K562 (cell line): ENCODE results near the gene SLC25A33. TPM values are rescaled to one million over a fixed set of nuclear protein-coding genes. Genes with fewer than 3 reads are reported as not detected.
A peak's percentile ranks its signal among the peaks of the same experiment; 100 is the strongest.

ENCODE experiments used
- ARID1B ChIP-seq: fragments of 450-650 bp; IDR thresholded peaks from 2 replicates; pipeline ENCODE4 v1.6.1; 2016; ENCODE audit warnings: antibody characterized with exemption, mild to moderate bottlenecking, inconsistent platforms
- C11orf30 ChIP-seq: fragments of 450-650 bp; IDR thresholded peaks from 2 replicates; pipeline ENCODE4 v1.6.1; 2016; ENCODE audit warnings: low read depth, mild to moderate bottlenecking
- CREB1 ChIP-seq, 2 experiments: sonication (generic) in 1 of 2; formaldehyde crosslinking in 1 of 2; IDR thresholded peaks; 2 replicates each; pipeline versions ENCODE4 v1.6.1 to v1.8.0; 2012 to 2022; ENCODE audit warnings: inconsistent platforms in 1 of 2, mild to moderate bottlenecking in 1 of 2, missing genetic modification reagents in 1 of 2, moderate library complexity in 1 of 2
- HMGN3 ChIP-seq: IDR thresholded peaks from 2 replicates; pipeline ENCODE4 v1.6.1; 2011; ENCODE audit warnings: borderline replicate concordance, low read depth, mild to moderate bottlenecking, mixed read lengths, low read length; ENCODE audit not compliant: insufficient read length; ENCODE audit errors: extremely low read depth
- MEF2D ChIP-seq: conservative IDR thresholded peaks from 2 replicates; pipeline ENCODE4 v1.6.1; 2016; ENCODE audit warnings: low read depth, missing genetic modification characterization, missing compliant biosample characterization
- NCOA1 ChIP-seq: fragments of 450-650 bp; IDR thresholded peaks from 2 replicates; pipeline ENCODE4 v1.6.1; 2016; ENCODE audit warnings: low read depth
- NONO ChIP-seq, 2 experiments: fragments of 200-400 bp in 1 of 2; fragments of 450-650 bp in 1 of 2; formaldehyde crosslinking in 1 of 2; IDR thresholded peaks; 2 replicates each; pipeline ENCODE4 v1.6.1; 2017; ENCODE audit warnings: low read depth in 2 of 2, mild to moderate bottlenecking in 2 of 2, moderate library complexity in 2 of 2, low read length in 1 of 2
- PRPF4 ChIP-seq: fragments of 200-400 bp; formaldehyde crosslinking; IDR thresholded peaks from one replicate; pipeline ENCODE4 v1.6.1; 2017; ENCODE audit warnings: low read length, low read depth, mild to moderate bottlenecking; ENCODE audit not compliant: insufficient read depth, poor library complexity, severe bottlenecking
- RBBP5 ChIP-seq: fragments of 200-600 bp; sonication (generic); IDR thresholded peaks from 2 replicates; pipeline ENCODE4 v1.6.1; 2012; ENCODE audit warnings: borderline replicate concordance, mild to moderate bottlenecking, low read length, control low read depth, inconsistent platforms; ENCODE audit not compliant: insufficient read depth, poor library complexity, severe bottlenecking
- RHOXF2B ChIP-seq: fragments of 250-450 bp; sonication (Bioruptor Pico); conservative IDR thresholded peaks from 2 replicates; pipeline ENCODE4 v1.5.1; 2021
- SMARCB1 ChIP-seq: IDR thresholded peaks from 2 replicates; pipeline ENCODE4 v1.6.1; 2011; ENCODE audit warnings: improper control_type of control experiment, low read depth; ENCODE audit not compliant: insufficient read length
- TCF3 ChIP-seq: sonication (generic); formaldehyde crosslinking; IDR thresholded peaks from 2 replicates; pipeline ENCODE4 v1.4.0; 2020; ENCODE audit warnings: mild to moderate bottlenecking, missing genetic modification reagents
- TCF7 ChIP-seq: sonication (generic); IDR thresholded peaks from 2 replicates; pipeline ENCODE4 v1.6.1; 2016; ENCODE audit warnings: antibody characterized with exemption, borderline replicate concordance
- U2AF2 ChIP-seq: fragments of 200-400 bp; formaldehyde crosslinking; optimal IDR thresholded peaks from 2 replicates; pipeline ENCODE3; 2017; ENCODE audit warnings: low read depth, mild to moderate bottlenecking, low read length
- ZEB2 ChIP-seq: fragments of 450-650 bp; IDR thresholded peaks from 2 replicates; pipeline ENCODE4 v1.6.1; 2016
- ZNF274 ChIP-seq: IDR thresholded peaks from 2 replicates; pipeline ENCODE4 v1.6.1; 2011; ENCODE audit warnings: low read depth, mild to moderate bottlenecking, low read length, moderate library complexity, borderline replicate concordance
- polyA plus RNA-seq, 8 experiments: library from polyadenylated mRNA; depleted of rRNA in 4 of 8; stranded (reverse) in 5 of 8; unstranded in 3 of 8; fragments of >200 nt; fragmentation: Nextera tagmentation in 2 of 8; fragmentation: Illumina TruSeq in 1 of 8; extraction: Ambion mirVana in 2 of 8; extraction: Trizol in 1 of 8; gene quantifications; 2 replicates each; pipeline versions ENCODE4 v1.2.1 to v1.2.3, GENCODE V29; 2011 to 2014; ENCODE audit warnings: inconsistent platforms in 1 of 8, missing spikeins in 1 of 8
- total RNA-seq, 7 experiments: library from RNA; depleted of rRNA in 6 of 7; stranded (reverse); fragments of >200 nt in 6 of 7; fragmentation: Illumina TruSeq in 2 of 7; extraction: Trizol in 2 of 7; gene quantifications; 2 replicates each; pipeline versions ENCODE4 v1.2.1 to v1.2.3, GENCODE V29; 2011 to 2021; ENCODE audit warnings: low replicate concordance in 1 of 7
- TF ChIP-seq, protein P1 (sequence below): fragments of 200-400 bp; formaldehyde crosslinking; IDR thresholded peaks from 2 replicates; pipeline ENCODE4 v1.6.1; 2017; ENCODE audit warnings: mild to moderate bottlenecking, low read depth, low read length, moderate library complexity
- TF ChIP-seq, protein P2 (sequence below): sonication (generic); formaldehyde crosslinking; IDR thresholded peaks from 2 replicates; pipeline ENCODE4 v1.8.1; 2023; ENCODE audit warnings: mild to moderate bottlenecking, missing genetic modification reagents, moderate library complexity
- TF ChIP-seq, protein P3 (sequence below): sonication (generic); formaldehyde crosslinking; IDR thresholded peaks from 2 replicates; pipeline ENCODE4 v1.8.1; 2023; ENCODE audit warnings: mild to moderate bottlenecking, missing genetic modification reagents
- TF ChIP-seq, protein P4 (sequence below): fragments of 250-450 bp; sonication (Bioruptor Pico); IDR thresholded peaks from 2 replicates; pipeline ENCODE4 v1.9.0; 2021; ENCODE audit warnings: mild to moderate bottlenecking, inconsistent platforms

Gene SLC25A33
- total and polyA plus RNA-seq, 9 of the 15 experiments (the other 6 are each of a cell fraction or from before 2014, with no cell fraction given), result 3.2 to 23.5 (median 17.5) TPM

DNA sequence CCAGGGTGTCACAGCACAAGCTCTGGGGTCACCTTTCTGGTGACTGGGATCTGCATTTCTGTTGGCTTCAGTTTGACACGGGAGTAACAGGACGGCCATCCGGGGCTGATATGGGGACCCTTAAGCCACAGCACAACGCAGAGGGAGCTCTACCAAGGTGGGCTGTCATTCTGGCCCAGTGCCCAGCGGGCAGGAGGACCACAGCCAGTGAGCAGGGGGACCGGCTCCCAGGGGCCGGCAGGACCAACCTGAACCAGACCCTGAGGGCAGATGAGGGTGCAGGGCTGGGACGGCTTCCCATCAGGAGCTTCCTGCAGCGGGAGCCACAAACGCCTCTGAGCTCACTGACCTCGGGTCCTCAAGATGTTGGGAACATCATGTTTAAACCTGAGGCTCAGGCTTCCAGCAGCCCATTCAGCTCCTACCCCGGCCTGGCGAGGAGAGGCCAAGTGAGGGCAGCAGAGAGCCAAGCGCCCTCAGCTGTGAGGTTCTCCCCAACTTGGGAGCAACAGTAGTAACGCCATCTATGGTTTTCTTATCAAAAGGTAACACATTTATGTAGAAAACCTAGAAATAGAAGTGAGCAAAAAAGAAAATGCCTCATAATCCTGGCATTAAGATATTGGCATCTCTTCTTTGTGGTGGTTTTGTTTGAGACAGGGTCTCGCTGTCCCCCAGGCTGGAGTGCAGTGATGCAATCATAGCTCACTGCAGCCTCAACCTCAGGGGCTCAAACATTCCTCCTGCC lies 76.2 kb downstream of the SLC25A33 start (continued):
- TF ChIP-seq RBBP5, result no peak
- TF ChIP-seq ARID1B, result peak; percentile 56
- no peak for TF ChIP-seq ZEB2
- TF ChIP-seq MEF2D (tag), result no peak
- TF ChIP-seq, protein P1, sequence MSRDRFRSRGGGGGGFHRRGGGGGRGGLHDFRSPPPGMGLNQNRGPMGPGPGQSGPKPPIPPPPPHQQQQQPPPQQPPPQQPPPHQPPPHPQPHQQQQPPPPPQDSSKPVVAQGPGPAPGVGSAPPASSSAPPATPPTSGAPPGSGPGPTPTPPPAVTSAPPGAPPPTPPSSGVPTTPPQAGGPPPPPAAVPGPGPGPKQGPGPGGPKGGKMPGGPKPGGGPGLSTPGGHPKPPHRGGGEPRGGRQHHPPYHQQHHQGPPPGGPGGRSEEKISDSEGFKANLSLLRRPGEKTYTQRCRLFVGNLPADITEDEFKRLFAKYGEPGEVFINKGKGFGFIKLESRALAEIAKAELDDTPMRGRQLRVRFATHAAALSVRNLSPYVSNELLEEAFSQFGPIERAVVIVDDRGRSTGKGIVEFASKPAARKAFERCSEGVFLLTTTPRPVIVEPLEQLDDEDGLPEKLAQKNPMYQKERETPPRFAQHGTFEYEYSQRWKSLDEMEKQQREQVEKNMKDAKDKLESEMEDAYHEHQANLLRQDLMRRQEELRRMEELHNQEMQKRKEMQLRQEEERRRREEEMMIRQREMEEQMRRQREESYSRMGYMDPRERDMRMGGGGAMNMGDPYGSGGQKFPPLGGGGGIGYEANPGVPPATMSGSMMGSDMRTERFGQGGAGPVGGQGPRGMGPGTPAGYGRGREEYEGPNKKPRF, result no peak
- TF ChIP-seq HMGN3, result no peak
- TF ChIP-seq PRPF4, result no peak
- no peak for TF ChIP-seq ZNF274
- peak; percentile 74 for TF ChIP-seq TCF3
- TF ChIP-seq, protein P2, sequence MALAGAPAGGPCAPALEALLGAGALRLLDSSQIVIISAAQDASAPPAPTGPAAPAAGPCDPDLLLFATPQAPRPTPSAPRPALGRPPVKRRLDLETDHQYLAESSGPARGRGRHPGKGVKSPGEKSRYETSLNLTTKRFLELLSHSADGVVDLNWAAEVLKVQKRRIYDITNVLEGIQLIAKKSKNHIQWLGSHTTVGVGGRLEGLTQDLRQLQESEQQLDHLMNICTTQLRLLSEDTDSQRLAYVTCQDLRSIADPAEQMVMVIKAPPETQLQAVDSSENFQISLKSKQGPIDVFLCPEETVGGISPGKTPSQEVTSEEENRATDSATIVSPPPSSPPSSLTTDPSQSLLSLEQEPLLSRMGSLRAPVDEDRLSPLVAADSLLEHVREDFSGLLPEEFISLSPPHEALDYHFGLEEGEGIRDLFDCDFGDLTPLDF (CRISPR knock-in tag), result no peak
- no peak for TF ChIP-seq CREB1 (IDR thresholded peaks at IDR 0.05)
- TF ChIP-seq CREB1 (CRISPR knock-in tag; IDR thresholded peaks at IDR 0.05), result no peak
- TF ChIP-seq, protein P3, sequence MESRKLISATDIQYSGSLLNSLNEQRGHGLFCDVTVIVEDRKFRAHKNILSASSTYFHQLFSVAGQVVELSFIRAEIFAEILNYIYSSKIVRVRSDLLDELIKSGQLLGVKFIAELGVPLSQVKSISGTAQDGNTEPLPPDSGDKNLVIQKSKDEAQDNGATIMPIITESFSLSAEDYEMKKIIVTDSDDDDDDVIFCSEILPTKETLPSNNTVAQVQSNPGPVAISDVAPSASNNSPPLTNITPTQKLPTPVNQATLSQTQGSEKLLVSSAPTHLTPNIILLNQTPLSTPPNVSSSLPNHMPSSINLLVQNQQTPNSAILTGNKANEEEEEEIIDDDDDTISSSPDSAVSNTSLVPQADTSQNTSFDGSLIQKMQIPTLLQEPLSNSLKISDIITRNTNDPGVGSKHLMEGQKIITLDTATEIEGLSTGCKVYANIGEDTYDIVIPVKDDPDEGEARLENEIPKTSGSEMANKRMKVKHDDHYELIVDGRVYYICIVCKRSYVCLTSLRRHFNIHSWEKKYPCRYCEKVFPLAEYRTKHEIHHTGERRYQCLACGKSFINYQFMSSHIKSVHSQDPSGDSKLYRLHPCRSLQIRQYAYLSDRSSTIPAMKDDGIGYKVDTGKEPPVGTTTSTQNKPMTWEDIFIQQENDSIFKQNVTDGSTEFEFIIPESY (CRISPR knock-in tag), result 0 out of 2 replicates have a peak, but pooled peaks have one; percentile 27
- TF ChIP-seq RHOXF2B, result 0 out of 2 replicates have a peak, but pooled peaks have one; percentile 36
- TF ChIP-seq SMARCB1, result no peak
- no peak for TF ChIP-seq TCF7
- TF ChIP-seq, protein P4, sequence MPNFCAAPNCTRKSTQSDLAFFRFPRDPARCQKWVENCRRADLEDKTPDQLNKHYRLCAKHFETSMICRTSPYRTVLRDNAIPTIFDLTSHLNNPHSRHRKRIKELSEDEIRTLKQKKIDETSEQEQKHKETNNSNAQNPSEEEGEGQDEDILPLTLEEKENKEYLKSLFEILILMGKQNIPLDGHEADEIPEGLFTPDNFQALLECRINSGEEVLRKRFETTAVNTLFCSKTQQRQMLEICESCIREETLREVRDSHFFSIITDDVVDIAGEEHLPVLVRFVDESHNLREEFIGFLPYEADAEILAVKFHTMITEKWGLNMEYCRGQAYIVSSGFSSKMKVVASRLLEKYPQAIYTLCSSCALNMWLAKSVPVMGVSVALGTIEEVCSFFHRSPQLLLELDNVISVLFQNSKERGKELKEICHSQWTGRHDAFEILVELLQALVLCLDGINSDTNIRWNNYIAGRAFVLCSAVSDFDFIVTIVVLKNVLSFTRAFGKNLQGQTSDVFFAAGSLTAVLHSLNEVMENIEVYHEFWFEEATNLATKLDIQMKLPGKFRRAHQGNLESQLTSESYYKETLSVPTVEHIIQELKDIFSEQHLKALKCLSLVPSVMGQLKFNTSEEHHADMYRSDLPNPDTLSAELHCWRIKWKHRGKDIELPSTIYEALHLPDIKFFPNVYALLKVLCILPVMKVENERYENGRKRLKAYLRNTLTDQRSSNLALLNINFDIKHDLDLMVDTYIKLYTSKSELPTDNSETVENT (CRISPR knock-in tag), result no peak
- TF ChIP-seq NONO (IDR thresholded peaks at IDR 0.05; ENCODE audit: low read depth in 2 of 2, low read length in 1 of 2), result no peak
- TF ChIP-seq NCOA1, result no peak
- TF ChIP-seq C11orf30, result no peak
- no peak for TF ChIP-seq U2AF2
